Measurements from ENCODE around the gene LONP2. TPM values are rescaled to one million over a fixed set of nuclear protein-coding genes. Genes with fewer than 3 reads are reported as not detected.

The LONP2 gene
- total RNA-seq, 1 donor from 2014 or later = 50.7 TPM

- Mint-ChIP-seq H3K27ac (ENCODE audit: unreplicated experiment) (no peak overlapping the region), H3K4me3 (ENCODE audit: unreplicated experiment) (no peak overlapping the region), H3K27me3 (ENCODE audit: low read depth, unreplicated experiment) (no peaks in the 10 kb centered on the region), H3K36me3 (ENCODE audit: low read depth, unreplicated experiment) (peaks cover 4% of the 10 kb centered on the region), H3K4me1 (ENCODE audit: low read depth, unreplicated experiment) (peaks cover 8% of the 10 kb centered on the region), H3K9me3 (ENCODE audit: unreplicated experiment) (no peaks in the 10 kb centered on the region)
- H3K9ac ChIP-seq (ENCODE audit: low read length) = no peak overlapping the region
- H3K9me3 ChIP-seq (ENCODE audit: insufficient read depth, low read depth, low read length) = no peaks in the 10 kb centered on the region
- no peak for TF ChIP-seq CTCF (IDR thresholded peaks at IDR 0.05; ENCODE audit: insufficient read depth, low read depth, low read length)
- TF ChIP-seq EZH2 (IDR thresholded peaks at IDR 0.05; ENCODE audit: insufficient read depth, low read length) = no peak
- no peaks in the 10 kb centered on the region for H3K79me2 ChIP-seq (ENCODE audit: insufficient read depth, low read length)
- peaks cover 15% of the 10 kb centered on the region for H4K20me1 ChIP-seq (ENCODE audit: insufficient read depth, low read length)
- H3K36me3 ChIP-seq (ENCODE audit: insufficient read depth, low read length) = no peaks in the 10 kb centered on the region
- peaks cover 3% of the 10 kb centered on the region for H3K4me1 ChIP-seq (ENCODE audit: insufficient read depth, low read length)
- FAIRE-seq = no peak
- no peak overlapping the region for H3K4me3 ChIP-seq (ENCODE audit: insufficient read depth, low read depth, low read length)
- no peaks in the 10 kb centered on the region for H3K27me3 ChIP-seq (ENCODE audit: insufficient read depth, low read length)
- no peak overlapping the region for H3K27ac ChIP-seq (ENCODE audit: low read depth, low read length)
- no peak overlapping the region for H2AFZ ChIP-seq (ENCODE audit: low read depth, low read length)
- no peak overlapping the region for H3K4me2 ChIP-seq (ENCODE audit: low read length)
- DNase-seq (ENCODE audit: low read depth) = no peak
Observed at GRCh38 chr16:48326915-48327314, 82.8 kb downstream of the LONP2 start.

- Mint-ChIP-seq H3K4me1 (ENCODE audit: low read depth, unreplicated experiment) (peaks cover 6% of the 10 kb centered on the region), H3K36me3 (ENCODE audit: low read depth, unreplicated experiment) (peaks cover 5% of the 10 kb centered on the region), H3K27me3 (ENCODE audit: low read depth, unreplicated experiment) (no peaks in the 10 kb centered on the region), H3K4me3 (ENCODE audit: unreplicated experiment) (no peak overlapping the region), H3K9me3 (ENCODE audit: unreplicated experiment) (no peaks in the 10 kb centered on the region), H3K27ac (ENCODE audit: unreplicated experiment) (no peak overlapping the region)
- Histone ChIP-seq H3K9me3 (ENCODE audit: insufficient read depth, low read depth, low read length) (no peaks in the 10 kb centered on the region), H4K20me1 (ENCODE audit: insufficient read depth, low read length) (peaks cover 15% of the 10 kb centered on the region), H3K9ac (ENCODE audit: low read length) (no peak overlapping the region), H3K4me1 (ENCODE audit: insufficient read depth, low read length) (no peaks in the 10 kb centered on the region), H3K4me2 (ENCODE audit: low read length) (no peak overlapping the region), H3K4me3 (ENCODE audit: insufficient read depth, low read depth, low read length) (no peak overlapping the region), H3K27me3 (ENCODE audit: insufficient read depth, low read length) (no peaks in the 10 kb centered on the region), H3K79me2 (ENCODE audit: insufficient read depth, low read length) (no peaks in the 10 kb centered on the region), H3K36me3 (ENCODE audit: insufficient read depth, low read length) (peaks cover 3% of the 10 kb centered on the region), H3K27ac (ENCODE audit: low read depth, low read length) (no peak overlapping the region), H2AFZ (ENCODE audit: low read depth, low read length) (no peak overlapping the region)
- TF ChIP-seq EZH2 (IDR thresholded peaks at IDR 0.05; ENCODE audit: insufficient read depth, low read length) (no peak), CTCF (IDR thresholded peaks at IDR 0.05; ENCODE audit: insufficient read depth, low read depth, low read length) (no peak)
- FAIRE-seq (no peak), DNase-seq (ENCODE audit: low read depth) (no peak)
Observed at GRCh38 chr16:48329138-48329537, 85.0 kb downstream of the LONP2 start.

DNA sequence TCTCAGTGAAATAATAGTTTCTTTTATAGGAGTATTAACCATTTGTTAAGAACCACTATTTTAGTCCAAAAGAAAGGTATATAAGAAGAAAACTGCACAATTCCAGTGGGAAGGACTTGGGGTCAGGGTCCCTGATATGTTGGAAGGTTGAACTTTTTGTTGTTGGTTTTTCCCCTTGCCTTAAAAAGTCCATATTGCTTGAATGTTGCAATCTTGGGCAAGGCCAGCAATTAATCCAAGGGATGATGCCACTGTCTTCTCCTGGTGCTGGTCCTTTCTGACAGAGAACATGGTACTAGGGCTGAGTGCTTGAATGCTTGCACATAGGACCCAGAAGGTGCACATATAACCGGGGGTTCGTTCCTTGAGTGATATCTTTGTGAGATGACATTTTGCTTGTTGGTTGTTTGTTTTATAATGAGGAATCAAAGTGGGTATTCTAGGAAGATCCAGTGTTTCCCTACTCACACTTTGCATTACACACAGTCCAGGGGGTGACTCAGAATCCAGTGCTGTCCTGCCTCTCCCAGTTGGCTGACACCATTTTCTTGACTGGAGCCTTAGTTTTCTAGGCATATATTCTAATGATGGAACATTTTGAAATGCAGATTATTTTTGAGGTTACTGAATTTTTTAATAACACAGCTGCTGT is 86.2 kb downstream of the LONP2 start:
- H3K27me3 ChIP-seq (ENCODE audit: insufficient read depth, low read length) = no peaks in the 10 kb centered on the region
- FAIRE-seq (no peak), DNase-seq (ENCODE audit: low read depth) (no peak)
- peak overlapping the region; percentile 1 for H3K27ac Mint-ChIP-seq (ENCODE audit: unreplicated experiment)
- peaks cover 6% of the 10 kb centered on the region for H3K4me1 Mint-ChIP-seq (ENCODE audit: low read depth, unreplicated experiment)
- H3K36me3 Mint-ChIP-seq (ENCODE audit: low read depth, unreplicated experiment) = peaks cover 10% of the 10 kb centered on the region
- H3K27me3 Mint-ChIP-seq (ENCODE audit: low read depth, unreplicated experiment) = no peaks in the 10 kb centered on the region
- no peak overlapping the region for H3K4me3 Mint-ChIP-seq (ENCODE audit: unreplicated experiment)
- no peaks in the 10 kb centered on the region for H3K79me2 ChIP-seq (ENCODE audit: insufficient read depth, low read length)
- no peaks in the 10 kb centered on the region for H3K4me1 ChIP-seq (ENCODE audit: insufficient read depth, low read length)
- H3K27ac ChIP-seq (ENCODE audit: low read depth, low read length) = no peak overlapping the region
- H3K4me3 ChIP-seq (ENCODE audit: insufficient read depth, low read depth, low read length) = no peak overlapping the region
- no peak overlapping the region for H3K4me2 ChIP-seq (ENCODE audit: low read length)
- H3K9me3 Mint-ChIP-seq (ENCODE audit: unreplicated experiment) = no peaks in the 10 kb centered on the region
- H2AFZ ChIP-seq (ENCODE audit: low read depth, low read length) = no peak overlapping the region
- peaks cover 15% of the 10 kb centered on the region for H4K20me1 ChIP-seq (ENCODE audit: insufficient read depth, low read length)
- TF ChIP-seq CTCF (IDR thresholded peaks at IDR 0.05; ENCODE audit: insufficient read depth, low read depth, low read length) = no peak
- no peak for TF ChIP-seq EZH2 (IDR thresholded peaks at IDR 0.05; ENCODE audit: insufficient read depth, low read length)
- peaks cover 10% of the 10 kb centered on the region for H3K36me3 ChIP-seq (ENCODE audit: insufficient read depth, low read length)
- H3K9ac ChIP-seq (ENCODE audit: low read length) = no peak overlapping the region
- no peaks in the 10 kb centered on the region for H3K9me3 ChIP-seq (ENCODE audit: insufficient read depth, low read depth, low read length)

All from astrocyte (in vitro differentiated cells and primary cell).